HG03175 (cell line): ENCODE measurements around the gene TGFBR3.
"Not testable (repeated sequence)": the region's sequence is repeated elsewhere in the genome, so short reads cannot be mapped to it uniquely, and the experiment has no call there.

Source experiments
- ATAC-seq: cut with Tn5 transposase; IDR thresholded peaks from one replicate; pipeline ENCODE4 v1.9.1; 2021; ENCODE audit warnings: mild to moderate bottlenecking, moderate library complexity; ENCODE audit not compliant: unreplicated experiment

The TGFBR3 gene

GRCh38 chr1:91666651-91667050 lies 219.3 kb downstream of the TGFBR3 start:
- ATAC-seq: not testable (repeated sequence)

DNA sequence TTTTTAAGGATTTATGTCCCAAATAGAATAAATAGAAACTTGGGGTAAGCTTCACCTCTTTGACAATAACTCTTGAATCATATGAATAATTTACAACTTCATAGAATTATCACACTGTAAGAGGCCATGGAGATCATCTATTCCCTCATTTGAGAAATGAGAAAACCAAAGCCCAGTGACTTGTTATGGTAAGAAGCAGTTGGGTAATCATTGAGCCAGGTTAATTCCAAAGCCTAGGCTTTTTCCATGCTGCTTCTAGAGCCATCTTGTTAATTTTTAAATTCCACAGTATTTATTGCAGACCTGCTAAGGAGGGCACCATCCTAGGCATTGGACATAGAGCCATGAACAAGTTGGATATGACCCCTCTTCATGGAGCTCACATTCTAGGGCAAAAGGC lies 224.8 kb downstream of the TGFBR3 start:
- no peak for ATAC-seq

- no peak for ATAC-seq
Observed at GRCh38 chr1:91660708-91661107, 225.2 kb downstream of the TGFBR3 start.

DNA sequence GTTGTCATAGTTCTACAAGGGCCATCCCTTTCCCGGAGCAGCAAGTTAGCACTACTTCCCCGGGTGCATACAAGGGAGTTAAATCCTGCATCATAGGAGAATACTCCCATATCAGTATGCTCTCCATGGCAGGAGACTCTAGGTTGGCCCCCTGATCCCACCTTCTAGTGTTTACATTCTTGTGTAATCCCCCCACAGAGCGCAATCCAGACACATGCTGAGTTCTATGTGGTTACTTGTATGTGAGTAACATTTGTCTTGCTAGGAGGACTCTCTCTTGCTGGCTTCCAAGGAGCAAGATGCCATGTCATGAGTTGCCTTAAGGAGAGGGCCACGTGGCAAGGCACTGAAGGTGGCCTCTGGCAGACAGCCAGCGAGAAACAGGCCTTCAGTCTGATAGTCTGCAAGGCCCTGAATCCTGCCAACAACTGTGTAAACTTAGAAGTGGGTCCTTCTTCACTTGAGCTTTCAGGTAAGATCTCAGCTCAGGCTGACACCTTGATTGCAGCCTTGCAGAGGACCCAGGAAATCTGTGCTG lies 230.0 kb downstream of the TGFBR3 start:
- no peak for ATAC-seq

- no peak for ATAC-seq
Observed at GRCh38 chr1:91653183-91653582, 232.8 kb downstream of the TGFBR3 start.

DNA sequence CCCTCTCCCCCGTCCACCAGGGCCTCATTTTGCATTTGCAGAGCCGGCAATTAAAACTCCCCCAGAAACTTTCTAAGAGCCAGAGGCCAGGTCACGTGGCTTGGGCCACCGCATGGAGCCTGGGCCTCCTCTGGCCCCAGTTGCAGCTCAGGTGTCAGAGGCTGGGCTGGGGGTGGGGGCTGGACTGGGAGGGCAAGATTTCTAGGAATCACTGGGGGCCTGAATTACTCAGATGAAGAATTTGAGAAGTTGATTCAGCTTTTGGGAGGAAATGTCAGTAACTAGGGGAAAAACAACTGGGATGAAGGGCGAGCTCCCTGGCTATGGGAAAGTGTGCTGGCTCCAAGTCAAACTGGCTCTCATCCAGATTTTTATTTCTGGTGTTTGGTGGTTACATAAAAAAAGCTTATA lies 234.3 kb downstream of the TGFBR3 start:
- no peak for ATAC-seq

- no peak for ATAC-seq
Observed at GRCh38 chr1:91651243-91651642, 234.7 kb downstream of the TGFBR3 start.

GRCh38 chr1:91650764-91651163 lies 235.2 kb downstream of the TGFBR3 start:
- no peak for ATAC-seq

- ATAC-seq: no peak
Observed at GRCh38 chr1:91647061-91647460, 238.9 kb downstream of the TGFBR3 start.

GRCh38 chr1:91645031-91645430 lies 240.9 kb downstream of the TGFBR3 start:
- no peak for ATAC-seq

DNA sequence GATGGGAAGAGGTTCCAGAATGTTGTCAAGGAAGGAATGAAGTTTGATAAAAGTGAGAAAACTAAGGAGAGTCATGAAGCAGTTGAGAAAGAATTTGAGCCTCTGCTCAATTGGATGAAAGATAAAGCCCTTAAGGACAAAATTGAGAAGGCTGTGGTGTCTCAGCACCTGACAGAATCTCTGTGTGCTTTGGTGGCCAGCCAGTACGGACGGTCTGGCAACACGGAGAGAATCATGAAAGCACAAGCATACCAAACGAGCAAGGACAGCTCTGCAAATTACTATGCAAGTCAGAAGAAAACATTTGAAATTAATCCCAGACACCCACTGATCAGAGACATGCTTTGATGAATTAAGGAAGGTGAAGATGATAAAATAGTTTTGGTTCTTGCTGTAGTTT lies 242.5 kb downstream of the TGFBR3 start:
- ATAC-seq: no peak

GRCh38 chr1:91640877-91641526 lies 244.9 kb downstream of the TGFBR3 start:
- no peak for ATAC-seq

DNA sequence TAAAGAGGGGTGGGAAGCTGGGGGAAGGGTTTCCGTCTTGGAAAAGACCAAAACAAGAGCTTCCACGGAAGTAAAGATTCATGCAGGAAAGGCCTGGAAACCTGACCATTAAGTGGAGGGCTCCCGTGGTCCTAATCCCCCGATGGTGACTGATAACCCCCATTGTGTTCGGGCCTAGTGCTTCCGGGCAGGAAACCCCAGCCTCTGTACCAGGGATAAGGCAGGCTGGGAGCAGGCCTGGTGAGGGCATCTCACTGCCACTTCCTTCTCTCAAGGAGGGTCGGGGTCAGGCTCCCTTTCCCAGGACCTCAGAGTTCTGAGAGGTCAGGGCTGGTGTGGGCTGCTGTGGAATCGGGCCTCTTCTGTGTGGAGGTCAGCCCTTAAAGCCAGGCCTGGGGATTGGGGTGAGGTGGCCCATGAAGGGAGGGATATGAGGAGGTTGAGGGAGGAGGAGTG lies 248.4 kb downstream of the TGFBR3 start:
- no peak for ATAC-seq

- no peak for ATAC-seq
Observed at GRCh38 chr1:91635763-91636162, 250.2 kb downstream of the TGFBR3 start.

GRCh38 chr1:91633438-91633837 lies 252.5 kb downstream of the TGFBR3 start:
- ATAC-seq: no peak

GRCh38 chr1:91631718-91632330 lies 254.1 kb downstream of the TGFBR3 start:
- no peak for ATAC-seq

DNA sequence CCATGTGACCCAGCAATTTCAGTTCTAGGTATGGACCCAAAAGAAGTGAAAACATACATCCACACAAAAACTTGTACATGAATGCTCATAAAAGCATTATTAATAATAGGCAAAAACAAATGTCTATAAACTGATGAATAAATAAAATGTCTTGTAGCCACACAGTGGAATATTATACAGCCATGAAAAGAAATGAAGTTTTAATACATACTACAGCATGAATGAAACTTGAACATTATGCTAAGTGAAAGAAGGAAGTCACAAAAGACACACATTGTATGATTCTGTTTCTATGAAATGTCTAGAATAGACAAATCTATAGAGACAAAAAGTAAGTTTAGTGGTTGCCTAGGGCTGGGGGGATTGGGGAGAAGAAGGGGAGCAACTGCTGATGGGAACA lies 255.1 kb downstream of the TGFBR3 start:
- ATAC-seq: no peak
